PC-9 (cell line): Measurements from ENCODE around the gene COQ9.

Experiments used
- CTCF ChIP-seq: fragments of 200-600 bp; sonication (generic); conservative IDR thresholded peaks from 2 replicates; pipeline ENCODE4 v1.6.1; 2017; ENCODE audit warnings: mixed run types, antibody characterized with exemption, mild to moderate bottlenecking, moderate library complexity
- EZH2 ChIP-seq: fragments of 200-600 bp; sonication (generic); IDR thresholded peaks from 2 replicates; pipeline ENCODE4 v1.8.0; 2017; ENCODE audit warnings: antibody characterized with exemption, low read depth

DNA sequence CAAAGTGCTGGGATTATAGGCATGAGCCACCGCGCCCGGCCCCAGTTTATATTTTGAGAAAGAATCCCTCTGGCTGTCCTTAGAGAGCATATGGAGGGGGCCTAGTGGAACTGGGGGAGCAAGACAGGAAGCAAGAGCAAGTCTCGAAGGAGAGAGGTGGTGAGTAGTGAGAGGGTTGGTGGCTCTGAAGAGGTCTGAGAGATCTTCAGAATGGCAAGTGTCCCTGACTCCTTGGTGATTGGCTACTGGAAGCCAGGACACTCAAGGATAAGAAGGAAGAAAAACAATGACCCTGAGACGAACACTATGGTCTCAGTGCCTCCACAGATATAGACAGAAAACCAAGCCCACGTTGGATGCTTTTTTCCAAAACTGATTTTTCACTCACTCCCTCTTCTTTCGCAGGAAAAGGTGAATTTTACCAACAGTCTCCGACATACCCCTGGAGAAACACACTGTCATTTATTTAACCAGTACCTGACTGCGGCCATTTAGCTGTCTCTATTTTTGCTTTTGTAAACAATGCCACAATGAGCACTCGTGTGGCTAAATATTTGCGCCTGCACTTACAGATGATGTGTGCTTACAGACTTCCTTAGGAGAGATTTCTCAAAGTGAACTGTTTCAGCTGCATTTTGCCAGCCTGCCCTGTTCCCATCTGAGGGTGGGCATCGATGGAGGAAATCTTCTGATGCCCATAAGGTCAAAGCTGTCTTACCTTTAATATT is 54.9 kb downstream of the COQ9 start:
- TF ChIP-seq CTCF (no peak), EZH2 (no peak)
